BE2C (cell line): ENCODE data around the gene LIMCH1.

Experiments
- DNase-seq: peaks from one replicate; pipeline ENCODE4 v3.0.0-alpha.2; 2020
- H3K27me3 ChIP-seq: fragments of 250-450 bp; sonication (Bioruptor Pico); 2 replicates; pipeline ENCODE4 v1.5.1; 2020; ENCODE audit warnings: mild to moderate bottlenecking
- H3K36me3 ChIP-seq: fragments of 250-450 bp; sonication (Bioruptor Pico); 2 replicates; pipeline ENCODE4 v1.5.1; 2020; ENCODE audit warnings: mild to moderate bottlenecking
- H3K4me1 ChIP-seq: fragments of 250-450 bp; sonication (Bioruptor Pico); 2 replicates; pipeline ENCODE4 v1.5.1; 2020
- H3K4me3 ChIP-seq: 2 replicates; pipeline ENCODE4 v1.5.1; 2011; ENCODE audit warnings: low read depth, low read length
- H3K9me3 ChIP-seq: fragments of 250-450 bp; sonication (Bioruptor Pico); 2 replicates; pipeline ENCODE4 v1.5.1; 2020
- CTCF ChIP-seq: IDR thresholded peaks from 2 replicates; pipeline ENCODE4 v1.5.1; 2012; ENCODE audit warnings: mild to moderate bottlenecking, low read depth, low read length

The LIMCH1 gene

GRCh38 chr4:41561244-41561643, 23.3 kb downstream of the LIMCH1 start:
- no peak for TF ChIP-seq CTCF
- no peaks in the 10 kb centered on the region for H3K27me3 ChIP-seq
- H3K9me3 ChIP-seq = no peaks in the 10 kb centered on the region
- no peak for DNase-seq
- peaks cover 9% of the 10 kb centered on the region for H3K4me1 ChIP-seq
- no peak overlapping the region for H3K4me3 ChIP-seq
- no peaks in the 10 kb centered on the region; the same call in 1 of the 2 replicates for H3K36me3 ChIP-seq

- peaks cover 14% of the 10 kb centered on the region for H3K4me1 ChIP-seq
- no peaks in the 10 kb centered on the region for H3K9me3 ChIP-seq
- DNase-seq = no peak
- H3K27me3 ChIP-seq = no peaks in the 10 kb centered on the region
- no peak overlapping the region for H3K4me3 ChIP-seq
- H3K36me3 ChIP-seq = no peaks in the 10 kb centered on the region; the same call in 1 of the 2 replicates
- no peak for TF ChIP-seq CTCF
Measured at GRCh38 chr4:41567186-41567585, 29.2 kb downstream of the LIMCH1 start.

GRCh38 chr4:41568363-41568762, 30.4 kb downstream of the LIMCH1 start:
- no peak for TF ChIP-seq CTCF
- Histone ChIP-seq H3K4me1 (peaks cover 14% of the 10 kb centered on the region), H3K4me3 (no peak overlapping the region), H3K27me3 (no peaks in the 10 kb centered on the region), H3K36me3 (no peaks in the 10 kb centered on the region; the same call in 1 of the 2 replicates), H3K9me3 (no peaks in the 10 kb centered on the region)
- no peak for DNase-seq

- no peak for DNase-seq
- Histone ChIP-seq H3K27me3 (no peaks in the 10 kb centered on the region), H3K9me3 (no peaks in the 10 kb centered on the region), H3K4me1 (peaks cover 14% of the 10 kb centered on the region), H3K4me3 (no peak overlapping the region), H3K36me3 (no peaks in the 10 kb centered on the region)
- no peak for TF ChIP-seq CTCF
Measured at GRCh38 chr4:41569961-41570360, 32.0 kb downstream of the LIMCH1 start.

- TF ChIP-seq CTCF = no peak
- no peaks in the 10 kb centered on the region for H3K27me3 ChIP-seq
- no peak overlapping the region for H3K4me3 ChIP-seq
- no peak for DNase-seq
- H3K9me3 ChIP-seq = no peaks in the 10 kb centered on the region
- H3K4me1 ChIP-seq = peaks cover 14% of the 10 kb centered on the region
- H3K36me3 ChIP-seq = no peaks in the 10 kb centered on the region
Measured at GRCh38 chr4:41571422-41571821, 33.5 kb downstream of the LIMCH1 start.

- H3K9me3 ChIP-seq = no peaks in the 10 kb centered on the region
- DNase-seq = no peak
- TF ChIP-seq CTCF = no peak
- no peak overlapping the region for H3K4me3 ChIP-seq
- peaks cover 14% of the 10 kb centered on the region for H3K4me1 ChIP-seq
- H3K27me3 ChIP-seq = no peaks in the 10 kb centered on the region
- H3K36me3 ChIP-seq = no peaks in the 10 kb centered on the region
Measured at GRCh38 chr4:41572516-41572915, 34.6 kb downstream of the LIMCH1 start.
